ENCODE data around the gene ANXA2. TPM values are rescaled to one million over a fixed set of nuclear protein-coding genes. Genes with fewer than 3 reads are reported as not detected.

ANXA2 gene
- total RNA-seq, 2 experiments from 2014 or later = 26.5 to 43.4 TPM

GRCh38 chr15:60384526-60385126 is 13.2 kb downstream of the ANXA2 start:
- H3K27ac ChIP-seq (ENCODE audit: low read depth, low read length, poor library complexity, severe bottlenecking) = no peak overlapping the region
- ChIA-PET POLR2A (no interaction called here), CTCF (ENCODE audit: unreplicated experiment) (no interaction called here)
- no peak overlapping the region for H2AFZ ChIP-seq (ENCODE audit: low read length)
- no peak overlapping the region for H3K4me3 ChIP-seq (ENCODE audit: low read depth, low read length, poor library complexity, severe bottlenecking)
- H3K9me3 ChIP-seq (ENCODE audit: low read length) = no peaks in the 10 kb centered on the region
- intact Hi-C loops (cut with micrococcal nuclease; ENCODE audit: unreplicated experiment) = no loop called here
- BruUV-seq (replicated peaks) = no TSS peak
- no peaks in the 10 kb centered on the region for H3K4me1 ChIP-seq (ENCODE audit: insufficient read depth, low read length, poor library complexity, severe bottlenecking)
- no peak overlapping the region for H3K4me2 ChIP-seq (ENCODE audit: low read length)
- DNase-seq (ENCODE audit: low spot score) = no peak
- H3K36me3 ChIP-seq (ENCODE audit: insufficient read depth, low read length) = no peaks in the 10 kb centered on the region
- no peaks in the 10 kb centered on the region for H3K9me2 ChIP-seq (ENCODE audit: insufficient read depth, low read length)
- H4K20me1 ChIP-seq (ENCODE audit: insufficient read depth, low read length) = no peaks in the 10 kb centered on the region
- H3K79me2 ChIP-seq (ENCODE audit: insufficient read depth, low read depth, low read length) = no peaks in the 10 kb centered on the region
- TF ChIP-seq, protein P1, sequence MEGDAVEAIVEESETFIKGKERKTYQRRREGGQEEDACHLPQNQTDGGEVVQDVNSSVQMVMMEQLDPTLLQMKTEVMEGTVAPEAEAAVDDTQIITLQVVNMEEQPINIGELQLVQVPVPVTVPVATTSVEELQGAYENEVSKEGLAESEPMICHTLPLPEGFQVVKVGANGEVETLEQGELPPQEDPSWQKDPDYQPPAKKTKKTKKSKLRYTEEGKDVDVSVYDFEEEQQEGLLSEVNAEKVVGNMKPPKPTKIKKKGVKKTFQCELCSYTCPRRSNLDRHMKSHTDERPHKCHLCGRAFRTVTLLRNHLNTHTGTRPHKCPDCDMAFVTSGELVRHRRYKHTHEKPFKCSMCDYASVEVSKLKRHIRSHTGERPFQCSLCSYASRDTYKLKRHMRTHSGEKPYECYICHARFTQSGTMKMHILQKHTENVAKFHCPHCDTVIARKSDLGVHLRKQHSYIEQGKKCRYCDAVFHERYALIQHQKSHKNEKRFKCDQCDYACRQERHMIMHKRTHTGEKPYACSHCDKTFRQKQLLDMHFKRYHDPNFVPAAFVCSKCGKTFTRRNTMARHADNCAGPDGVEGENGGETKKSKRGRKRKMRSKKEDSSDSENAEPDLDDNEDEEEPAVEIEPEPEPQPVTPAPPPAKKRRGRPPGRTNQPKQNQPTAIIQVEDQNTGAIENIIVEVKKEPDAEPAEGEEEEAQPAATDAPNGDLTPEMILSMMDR (conservative IDR thresholded peaks at IDR 0.05; ENCODE audit: low read length) = no peak
- TF ChIP-seq EZH2phosphoT487 (IDR thresholded peaks at IDR 0.05; ENCODE audit: borderline replicate concordance, low read depth, low read length) = no peak

GRCh38 chr15:60384053-60384452 is 13.7 kb downstream of the ANXA2 start:
- Histone ChIP-seq H2AFZ (ENCODE audit: low read length) (no peak overlapping the region), H3K9me3 (ENCODE audit: low read length) (no peaks in the 10 kb centered on the region), H3K4me2 (ENCODE audit: low read length) (no peak overlapping the region), H3K27ac (ENCODE audit: low read depth, low read length, poor library complexity, severe bottlenecking) (no peak overlapping the region), H3K4me3 (ENCODE audit: low read depth, low read length, poor library complexity, severe bottlenecking) (no peak overlapping the region), H3K4me1 (ENCODE audit: insufficient read depth, low read length, poor library complexity, severe bottlenecking) (no peaks in the 10 kb centered on the region), H3K9me2 (ENCODE audit: insufficient read depth, low read length) (no peaks in the 10 kb centered on the region), H3K36me3 (ENCODE audit: insufficient read depth, low read length) (no peaks in the 10 kb centered on the region), H4K20me1 (ENCODE audit: insufficient read depth, low read length) (no peaks in the 10 kb centered on the region), H3K79me2 (ENCODE audit: insufficient read depth, low read depth, low read length) (no peaks in the 10 kb centered on the region)
- POLR2A ChIA-PET = no interaction called here
- CTCF ChIA-PET (ENCODE audit: unreplicated experiment) = no interaction called here
- intact Hi-C loops (cut with micrococcal nuclease; ENCODE audit: unreplicated experiment) = no loop called here
- BruUV-seq (replicated peaks) = no TSS peak
- no peak for DNase-seq (ENCODE audit: low spot score)
- no peak for TF ChIP-seq EZH2phosphoT487 (IDR thresholded peaks at IDR 0.05; ENCODE audit: borderline replicate concordance, low read depth, low read length)
- TF ChIP-seq, protein P1 (conservative IDR thresholded peaks at IDR 0.05; ENCODE audit: low read length) = no peak

GRCh38 chr15:60382773-60383674 is 14.8 kb downstream of the ANXA2 start:
- no peaks in the 10 kb centered on the region for H3K4me1 ChIP-seq (ENCODE audit: insufficient read depth, low read length, poor library complexity, severe bottlenecking)
- H3K79me2 ChIP-seq (ENCODE audit: insufficient read depth, low read depth, low read length) = no peaks in the 10 kb centered on the region
- CTCF ChIA-PET (ENCODE audit: unreplicated experiment) = no interaction called here
- H4K20me1 ChIP-seq (ENCODE audit: insufficient read depth, low read length) = no peaks in the 10 kb centered on the region
- no peak for TF ChIP-seq EZH2phosphoT487 (IDR thresholded peaks at IDR 0.05; ENCODE audit: borderline replicate concordance, low read depth, low read length)
- TF ChIP-seq, protein P1 (conservative IDR thresholded peaks at IDR 0.05; ENCODE audit: low read length) = no peak
- no peaks in the 10 kb centered on the region for H3K9me2 ChIP-seq (ENCODE audit: insufficient read depth, low read length)
- H3K36me3 ChIP-seq (ENCODE audit: insufficient read depth, low read length) = no peaks in the 10 kb centered on the region
- H3K27ac ChIP-seq (ENCODE audit: low read depth, low read length, poor library complexity, severe bottlenecking) = no peak overlapping the region
- H3K4me2 ChIP-seq (ENCODE audit: low read length) = no peak overlapping the region
- H3K9me3 ChIP-seq (ENCODE audit: low read length) = no peaks in the 10 kb centered on the region
- intact Hi-C loops (cut with micrococcal nuclease; ENCODE audit: unreplicated experiment) = no loop called here
- no peak overlapping the region for H2AFZ ChIP-seq (ENCODE audit: low read length)
- no peak overlapping the region for H3K4me3 ChIP-seq (ENCODE audit: low read depth, low read length, poor library complexity, severe bottlenecking)
- no peak for DNase-seq (ENCODE audit: low spot score)
- BruUV-seq (replicated peaks) = no TSS peak
- POLR2A ChIA-PET = interaction anchor here (1.1 kb wide), 1 partner anchor 53 kb away, joined by 3 read pairs; no protein-coding TSS in a partner anchor
